Esophagus muscularis mucosa (tissue), 4 donors: ENCODE results near the gene ZNF653. TPM values are rescaled to one million over a fixed set of nuclear protein-coding genes. Genes with fewer than 3 reads are reported as not detected.

Experiments
- DNase-seq: peaks from one replicate; pipeline ENCODE4 v3.0.0-alpha.2; 2017; ENCODE audit errors: extremely low spot score
- H3K27ac ChIP-seq, 4 donors: fragments of 200-600 bp; sonication (generic); replicated peaks in 1 of 4; 1 replicate in 3 of 4; 2 replicates in 1 of 4; pipeline ENCODE4 v1.5.1; 2016 to 2019; ENCODE audit warnings: mild to moderate bottlenecking in 1 of 4
- H3K27me3 ChIP-seq, 4 donors: fragments of 200-600 bp; sonication (generic); one replicate each; pipeline versions ENCODE4 v1.5.1 to v1.6.0; 2016 to 2019
- H3K36me3 ChIP-seq, 4 donors: fragments of 200-600 bp; sonication (generic); one replicate each; pipeline ENCODE4 v1.5.1; 2016 to 2019
- H3K4me1 ChIP-seq, 4 donors: fragments of 200-600 bp; sonication (generic); one replicate each; pipeline ENCODE4 v1.5.1; 2016 to 2019
- H3K4me3 ChIP-seq, 4 donors: fragments of 200-600 bp; sonication (generic); 1 replicate in 2 of 4; 2 replicates in 2 of 4; pipeline ENCODE4 v1.5.1; 2016 to 2019; ENCODE audit warnings: mild to moderate bottlenecking in 4 of 4, moderate library complexity in 1 of 4
- H3K9me3 ChIP-seq, 4 donors: fragments of 200-600 bp; sonication (generic); 1 replicate in 3 of 4; 2 replicates in 1 of 4; pipeline ENCODE4 v1.5.1; 2016 to 2019
- CTCF ChIP-seq, 3 experiments: fragments of 200-600 bp in 2 of 3; fragments of 450-650 bp in 1 of 3; sonication (generic) in 2 of 3; IDR thresholded peaks; one replicate each; pipeline ENCODE4 v1.5.1; 2017 to 2019; ENCODE audit warnings: antibody characterized with exemption in 3 of 3, mild to moderate bottlenecking in 2 of 3, moderate library complexity in 1 of 3
- EP300 ChIP-seq: sonication (generic); formaldehyde crosslinking; IDR thresholded peaks from one replicate; pipeline ENCODE4 v1.6.1; 2017; ENCODE audit warnings: antibody characterized with exemption
- POLR2A ChIP-seq: fragments of 450-650 bp; IDR thresholded peaks from one replicate; pipeline ENCODE4 v1.6.1; 2017; ENCODE audit warnings: antibody characterized with exemption, moderate library complexity, mild to moderate bottlenecking, low read depth
- POLR2AphosphoS5 ChIP-seq, 2 donors: sonication (generic); formaldehyde crosslinking; IDR thresholded peaks; one replicate each; pipeline ENCODE4 v1.6.1; 2017; ENCODE audit warnings: antibody characterized with exemption in 2 of 2
- WGBS: methylation state at CpG from one replicate; pipeline ENCODE4 v1.1.5; 2018; 5-methylcytosine and 5-hydroxymethylcytosine counted together
- intact Hi-C: fragments of 100-400 bp; cut with DNase I; formaldehyde crosslinking; loops from one replicate; pipeline ENCODE4 v1.15.1; 2023
- total RNA-seq, 4 donors: library from RNA; depleted of rRNA; stranded (reverse); fragments of >200 nt; gene quantifications; one replicate each; pipeline versions ENCODE4 v1.1.0 to v1.2.1, GENCODE V29; 2016

ZNF653 gene
- total RNA-seq, 4 donors from 2014 or later, result 9.1 to 13.9 (median 9.4) TPM

- Histone ChIP-seq H3K27me3 (no peaks in the 10 kb centered on the region), H3K36me3 (peaks cover 17 to 89% (median 67%) of the 10 kb centered on the region in 4 donors), H3K4me3 (no peak overlapping the region), H3K9me3 (no peaks in the 10 kb centered on the region), H3K4me1 (peaks cover 0 to 5% (median 4%) of the 10 kb centered on the region in 4 donors), H3K27ac (no peak overlapping the region)
- no peak for DNase-seq
- WGBS, result 96% methylated on average over 19 of the region's 27 CpGs
- TF ChIP-seq POLR2A (no peak), POLR2AphosphoS5 (IDR thresholded peaks at IDR 0.05) (no peak), CTCF (IDR thresholded peaks at IDR 0.05) (no peak), EP300 (no peak)
- intact Hi-C loops, result no loop called here
Observed at GRCh38 chr19:11494634-11495285, 10.9 kb downstream of the ZNF653 start.

- WGBS, result 94% methylated on average over 4 of the region's 7 CpGs
- Histone ChIP-seq H3K36me3 (peaks cover 10 to 97% (median 60%) of the 10 kb centered on the region in 4 donors), H3K4me1 (no peaks in the 10 kb centered on the region), H3K27me3 (peaks cover 0 to 33% (median under 1%) of the 10 kb centered on the region in 4 donors), H3K27ac (no peak overlapping the region), H3K4me3 (no peak overlapping the region), H3K9me3 (no peaks in the 10 kb centered on the region)
- no peak for TF ChIP-seq POLR2A
- intact Hi-C loops, result no loop called here
- no peak for DNase-seq
Observed at GRCh38 chr19:11489378-11489777, 16.3 kb downstream of the ZNF653 start.

- no peaks in the 10 kb centered on the region for H3K9me3 ChIP-seq
- no peak overlapping the region for H3K4me3 ChIP-seq
- TF ChIP-seq CTCF (IDR thresholded peaks at IDR 0.05) (no peak), POLR2AphosphoS5 (IDR thresholded peaks at IDR 0.05) (no peak), POLR2A (no peak), EP300 (no peak)
- WGBS, result 89% methylated on average over 7 of the region's 45 CpGs
- peaks cover 8 to 85% (median 53%) of the 10 kb centered on the region in 4 donors for H3K36me3 ChIP-seq
- no peak for DNase-seq
- H3K4me1 ChIP-seq, result peaks cover 15 to 18% (median 18%) of the 10 kb centered on the region in 4 donors
- H3K27me3 ChIP-seq, result peaks cover 6 to 58% (median 21%) of the 10 kb centered on the region in 4 donors
- H3K27ac ChIP-seq, result no peak overlapping the region
- intact Hi-C loops, result no loop called here
Observed at GRCh38 chr19:11486661-11487503, 18.8 kb downstream of the ZNF653 start.

GRCh38 chr19:11485245-11485837 is 20.3 kb downstream of the ZNF653 start:
- Histone ChIP-seq H3K4me3 (no peak overlapping the region), H3K9me3 (no peaks in the 10 kb centered on the region), H3K36me3 (peaks cover 8 to 69% (median 41%) of the 10 kb centered on the region in 4 donors), H3K4me1 (peaks cover 26 to 32% (median 30%) of the 10 kb centered on the region in 4 donors), H3K27me3 (peaks cover 15 to 74% (median 36%) of the 10 kb centered on the region in 4 donors), H3K27ac (no peak overlapping the region)
- WGBS, result 94% methylated on average over 9 of the region's 13 CpGs
- no peak for TF ChIP-seq POLR2AphosphoS5 (IDR thresholded peaks at IDR 0.05)
- TF ChIP-seq POLR2A, result no peak
- TF ChIP-seq CTCF (IDR thresholded peaks at IDR 0.05), result no peak
- no peak for TF ChIP-seq EP300
- DNase-seq, result no peak
- intact Hi-C loops, result no loop called here
